Psoas muscle (tissue), 8 donors: ENCODE results near the gene RASSF1. TPM values are rescaled to one million over a fixed set of nuclear protein-coding genes. Genes with fewer than 3 reads are reported as not detected.
A peak's percentile ranks its signal among the peaks of the same experiment; 100 is the strongest.

ENCODE experiments used
- ATAC-seq, 4 donors: fragments of 200-7000 bp; cut with Tn5 transposase; one replicate each; pipeline ENCODE4 v1.9.1; 2020; ENCODE audit warnings: moderate library complexity in 3 of 4, mild to moderate bottlenecking in 2 of 4
- DNase-seq, 2 donors: peaks; one replicate each; pipeline ENCODE4 v3.0.0-alpha.2; 2020
- H3K27ac ChIP-seq: fragments of 200-600 bp; one replicate; pipeline ENCODE4 v1.8.0; 2022
- H3K27me3 ChIP-seq, 3 donors: fragments of 200-600 bp in 1 of 3; one replicate each; pipeline versions ENCODE4 v1.6.1 to v1.8.0; 2013 to 2022; ENCODE audit warnings: low read length in 2 of 3, mild to moderate bottlenecking in 2 of 3, moderate library complexity in 1 of 3; ENCODE audit not compliant: insufficient read depth in 3 of 3
- H3K36me3 ChIP-seq, 2 donors: fragments of 200-600 bp in 1 of 2; one replicate each; pipeline versions ENCODE4 v1.6.1 to v1.8.0; 2013 to 2022; ENCODE audit warnings: low read depth in 1 of 2, mild to moderate bottlenecking in 1 of 2, moderate library complexity in 1 of 2; ENCODE audit not compliant: insufficient read depth in 1 of 2
- H3K4me1 ChIP-seq: fragments of 200-600 bp; one replicate; pipeline ENCODE4 v1.8.0; 2022
- H3K4me3 ChIP-seq: fragments of 200-600 bp; one replicate; pipeline ENCODE4 v1.8.0; 2022; ENCODE audit warnings: mild to moderate bottlenecking
- H3K9me3 ChIP-seq: fragments of 200-600 bp; one replicate; pipeline ENCODE4 v1.8.0; 2022
- CTCF ChIP-seq: fragments of 200-600 bp; IDR thresholded peaks from one replicate; pipeline ENCODE4 v1.8.0; 2022; ENCODE audit warnings: antibody characterized with exemption
- WGBS, 3 donors: extraction: QIAGEN DNeasy Blood & Tissue Kit; methylation state at CpG; one replicate each; pipeline versions ENCODE4 v1.1.6 to v1.1.7; 2013; 5-methylcytosine and 5-hydroxymethylcytosine counted together
- intact Hi-C, 2 donors: fragments of 100-400 bp; cut with DNase I; formaldehyde crosslinking; loops; one replicate each; pipeline versions ENCODE4 v1.11.0 to v1.14.2; 2022
- polyA plus RNA-seq, 3 donors: library from polyadenylated mRNA; stranded (reverse); fragments of 200-250 nt; gene quantifications; one replicate each; pipeline ENCODE4 v1.2.3, GENCODE V29; 2013
- total RNA-seq, 4 donors: library from RNA; stranded (reverse); fragmentation: NEBNext Ultra II Directional in 2 of 4; extraction: Animal tissue kit (Norgen Biotek cat#: 25700) in 2 of 4; gene quantifications; one replicate each; pipeline versions ENCODE4 v1.2.1 to v1.2.4, GENCODE V29; 2021 to 2023
- donor health status: healthy with polysubstance abuse.
- donor health status: DM: no; HTN: no; CAD: no; lungs with moderate emphysema.
- donor health status: Bipolar disorder and iron deficiency.
- donor health status: healthy.
- donor health status: DM: yes; HTN: yes; CAD: no.
- donor health status: DM: no; HTN: no; CAD: no.
- donor health status: DM: no; HTN: no; CAD: no.
- donor health status: DM: yes; HTN: yes; CAD: no.

Gene RASSF1
- total and polyA plus RNA-seq, 7 donors: 10.1 to 84.5 (median 24.2) TPM

DNA sequence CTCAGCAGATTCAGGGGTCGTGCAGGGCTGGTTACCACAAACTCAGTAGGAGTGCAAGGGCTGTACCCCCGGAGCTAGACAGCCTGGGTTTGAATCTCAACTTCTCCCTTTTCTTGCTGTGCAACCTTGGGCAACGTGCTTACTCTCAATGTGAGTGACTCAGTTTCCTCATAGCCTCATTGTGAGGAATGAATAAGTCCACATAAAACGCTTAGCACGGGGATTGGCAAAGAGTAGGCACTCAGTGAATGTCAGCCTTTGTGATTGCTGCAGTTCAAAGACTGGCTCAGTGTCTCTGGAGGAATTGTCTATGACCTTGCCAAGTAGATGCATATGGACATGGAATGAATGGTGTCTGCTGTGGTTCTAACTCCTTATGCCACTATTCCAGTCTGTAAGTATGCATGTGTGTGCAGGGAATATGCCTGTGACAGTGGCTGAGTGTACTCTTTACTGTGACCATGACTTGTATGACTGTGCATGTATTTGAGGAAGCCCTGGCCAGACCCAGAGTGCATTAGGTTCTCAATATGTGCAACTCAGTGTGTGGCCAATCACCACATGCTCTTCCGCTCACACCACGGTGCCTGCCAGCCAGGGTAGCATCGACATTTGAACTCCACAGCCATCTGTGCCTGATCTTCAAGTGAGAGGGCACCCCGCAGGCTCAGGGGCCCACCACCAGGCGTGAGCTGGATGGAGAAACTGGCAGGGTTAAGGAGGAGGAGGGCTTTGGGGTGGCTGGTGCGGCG lies 40.5 kb downstream of the RASSF1 start:
- peaks cover 29% of the 10 kb centered on the region for H3K4me1 ChIP-seq
- intact Hi-C loops: no loop called here
- 27 to 38% (median 29%) methylated on average over 12 of the region's 12 CpGs for WGBS, 3 donors

GRCh38 chr3:50299638-50299928 lies 41.1 kb downstream of the RASSF1 start:
- ATAC-seq: no peak
- no peak for TF ChIP-seq CTCF
- Histone ChIP-seq H3K4me3 (peak overlapping the region; percentile 76), H3K9me3 (no peaks in the 10 kb centered on the region), H3K27me3 (no peaks in the 10 kb centered on the region), H3K27ac (peak overlapping the region; percentile 88), H3K36me3 (peaks cover 0 to 6% of the 10 kb centered on the region in 2 donors), H3K4me1 (peaks cover 29% of the 10 kb centered on the region)
- DNase-seq: no peak
- 0 to 1% (median 0%) methylated on average over 12 of the region's 12 CpGs for WGBS, 3 donors
- intact Hi-C loops: no loop called here

More for the DNA sequence above, 40.5 kb downstream of the RASSF1 start:
- no peaks in the 10 kb centered on the region for H3K9me3 ChIP-seq
- H3K4me3 ChIP-seq: peak overlapping the region; percentile 76
- peak overlapping the region; percentile 88 for H3K27ac ChIP-seq
- peaks cover 0 to 6% of the 10 kb centered on the region in 2 donors for H3K36me3 ChIP-seq
- ATAC-seq (peak in 3 of 4 donors; percentile 17 to 31 (median 30)), DNase-seq (peak in 1 of 2 donors; percentile 71)
- TF ChIP-seq CTCF: no peak
- H3K27me3 ChIP-seq: no peaks in the 10 kb centered on the region

GRCh38 chr3:50298836-50299637 lies 41.6 kb downstream of the RASSF1 start, which contains the start of the genes HYAL3 and NAA80:
HYAL3 (minus strand) TSS chr3:50299405; CDS start chr3:50295602, 3,803 bp downstream.
NAA80 (minus strand) TSS chr3:50299405; CDS start chr3:50297463, 1,942 bp downstream.
- Histone ChIP-seq H3K27ac (peak within 1 kb of the TSS; percentile 88), H3K36me3 (peaks cover 0 to 6% of the 10 kb centered on the region in 2 donors), H3K4me1 (peaks cover 29% of the 10 kb centered on the region), H3K4me3 (peak within 1 kb of the TSS; percentile 76), H3K9me3 (no peaks in the 10 kb centered on the region), H3K27me3 (no peaks in the 10 kb centered on the region)
- ATAC-seq: peak; percentile 89 to 91 (median 89)
- WGBS, 3 donors: 0 to 1% (median 1%) methylated on average over 46 to 61 of the region's 61 CpGs
- peak; percentile 43 for TF ChIP-seq CTCF
- intact Hi-C loops: no loop called here
- peak; percentile 99 to 100 for DNase-seq

GRCh38 chr3:50297896-50298725 lies 42.5 kb downstream of the RASSF1 start:
- no peak for TF ChIP-seq CTCF
- H3K4me1 ChIP-seq: peaks cover 31% of the 10 kb centered on the region
- intact Hi-C loops: no loop called here
- H3K27ac ChIP-seq: peak overlapping the region; percentile 87
- H3K4me3 ChIP-seq: peak overlapping the region; percentile 76
- H3K36me3 ChIP-seq: peaks cover 0 to 6% of the 10 kb centered on the region in 2 donors
- ATAC-seq: no peak
- H3K9me3 ChIP-seq: no peaks in the 10 kb centered on the region
- peak in 1 of 2 donors; percentile 61 for DNase-seq
- WGBS, 3 donors: 45 to 48% (median 46%) methylated on average over 9 of the region's 9 CpGs
- no peaks in the 10 kb centered on the region for H3K27me3 ChIP-seq
